B cell (primary cell): ENCODE measurements around the gene AMACR. TPM values are rescaled to one million over a fixed set of nuclear protein-coding genes. Genes with fewer than 3 reads are reported as not detected.

ENCODE experiments used
- ATAC-seq: fragments of 200-7000 bp; cut with Tn5 transposase; one replicate; pipeline ENCODE4 v1.10.0; 2021; ENCODE audit warnings: low read depth, mild to moderate bottlenecking, moderate number of reproducible peaks, moderate library complexity
- CTCF ChIA-PET: fragments of 350-600 bp; sonication (Branson Sonifier 250); formaldehyde crosslinking; loops from one replicate; lab custom pipeline; 2021; ENCODE audit warnings: antibody characterized with exemption, inconsistent platforms; lab: Charles Lee
- POLR2A ChIA-PET: fragments of 350-600 bp; sonication (Branson Sonifier 250); formaldehyde crosslinking; loops from one replicate; lab custom pipeline; 2021; ENCODE audit warnings: antibody characterized with exemption; lab: Charles Lee
- DNase-seq: peaks from one replicate; pipeline ENCODE4 v3.0.0; 2013
- H2AFZ ChIP-seq: 2 replicates; pipeline ENCODE4 v1.6.1; 2012; ENCODE audit warnings: mild to moderate bottlenecking, low read depth, low read length; ENCODE audit not compliant: insufficient read depth, poor library complexity, severe bottlenecking
- H3K27ac ChIP-seq, 2 donors: 1 replicate in 1 of 2; 2 replicates in 1 of 2; pipeline ENCODE4 v1.5.1; 2012 to 2013; ENCODE audit warnings: low read length in 2 of 2, mild to moderate bottlenecking in 2 of 2, moderate library complexity in 1 of 2
- H3K27me3 ChIP-seq, 4 experiments: fragments of 200-600 bp in 1 of 4; sonication (generic) in 1 of 4; replicated peaks in 1 of 4; 1 replicate in 2 of 4; 2 replicates in 2 of 4; pipeline versions ENCODE4 v1.6.1 to v1.7.0; 2013 to 2016; ENCODE audit warnings: low read length in 3 of 4, mild to moderate bottlenecking in 2 of 4, mixed read lengths in 1 of 4, moderate library complexity in 1 of 4; ENCODE audit not compliant: insufficient read depth in 4 of 4, control insufficient read depth in 3 of 4; ENCODE audit errors: control extremely low read depth in 1 of 4
- H3K36me3 ChIP-seq, 2 experiments: replicated peaks in 1 of 2; 1 replicate in 1 of 2; 2 replicates in 1 of 2; pipeline versions ENCODE4 v1.6.1 to v1.7.1; 2013; ENCODE audit warnings: low read length in 1 of 2; ENCODE audit not compliant: insufficient read depth in 2 of 2, control insufficient read depth in 1 of 2; ENCODE audit errors: control extremely low read depth in 1 of 2, extremely low read depth in 1 of 2
- H3K4me1 ChIP-seq, 2 donors: fragments of 200-600 bp in 1 of 2; sonication (generic) in 1 of 2; 1 replicate in 1 of 2; 2 replicates in 1 of 2; pipeline versions ENCODE4 v1.5.1 to v1.6.1; 2013 to 2017; ENCODE audit warnings: low read length in 2 of 2; ENCODE audit not compliant: control insufficient read depth in 2 of 2, insufficient read depth in 2 of 2
- H3K4me2 ChIP-seq: replicated peaks from 2 replicates; pipeline ENCODE3; 2012; ENCODE audit warnings: mild to moderate bottlenecking, low read depth, low read length; ENCODE audit not compliant: poor library complexity, severe bottlenecking
- H3K4me3 ChIP-seq, 5 experiments: fragments of 200-600 bp in 1 of 5; sonication (generic) in 1 of 5; 1 replicate in 3 of 5; 2 replicates in 2 of 5; pipeline versions ENCODE4 v1.5.1 to v1.7.0; 2011 to 2016; ENCODE audit warnings: low read length in 4 of 5, mild to moderate bottlenecking in 4 of 5, low read depth in 2 of 5, control low read depth in 1 of 5, moderate library complexity in 1 of 5; ENCODE audit not compliant: insufficient read depth in 1 of 5; ENCODE audit errors: control extremely low read depth in 1 of 5, extremely low read depth in 1 of 5
- H3K79me2 ChIP-seq: fragments of 200-600 bp; sonication (generic); one replicate; pipeline ENCODE4 v1.6.0; 2016; ENCODE audit warnings: low read length; ENCODE audit not compliant: control insufficient read depth, insufficient read depth
- H3K9ac ChIP-seq: fragments of 200-600 bp; sonication (generic); 2 replicates; pipeline ENCODE4 v1.6.1; 2017; ENCODE audit warnings: mild to moderate bottlenecking, low read length, moderate library complexity
- H3K9me3 ChIP-seq, 3 donors: one replicate each; pipeline versions ENCODE4 v1.6.1 to v1.7.1; 2013; ENCODE audit warnings: low read length in 2 of 3; ENCODE audit not compliant: control insufficient read depth in 2 of 3, insufficient read depth in 1 of 3; ENCODE audit errors: control extremely low read depth in 1 of 3
- H4K20me1 ChIP-seq: 2 replicates; pipeline ENCODE4 v1.6.0; 2012; ENCODE audit warnings: mild to moderate bottlenecking, low read length; ENCODE audit not compliant: insufficient read depth, control insufficient read depth, poor library complexity, severe bottlenecking
- H3K27ac Mint-ChIP-seq: one replicate; pipeline ENCODE4 v1.8.0; 2021; ENCODE audit warnings: mixed read lengths
- H3K27me3 Mint-ChIP-seq: one replicate; pipeline ENCODE4 v1.8.0; 2021; ENCODE audit warnings: mixed read lengths
- H3K4me1 Mint-ChIP-seq: one replicate; pipeline ENCODE4 v1.8.0; 2021; ENCODE audit warnings: mixed read lengths
- H3K4me3 Mint-ChIP-seq: one replicate; pipeline ENCODE4 v1.8.0; 2021; ENCODE audit warnings: mixed read lengths
- H3K9me3 Mint-ChIP-seq: one replicate; pipeline ENCODE4 v1.8.0; 2022; ENCODE audit warnings: mixed read lengths; ENCODE audit not compliant: insufficient read depth
- EZH2 ChIP-seq: IDR thresholded peaks from 2 replicates; pipeline ENCODE4 v1.6.1; 2012; ENCODE audit warnings: borderline replicate concordance, low read depth, mild to moderate bottlenecking, moderate library complexity, low read length; ENCODE audit not compliant: insufficient read depth, poor library complexity, severe bottlenecking
- whole genome bisulfite sequencing: methylation state at CpG from one replicate; pipeline ENCODE4 v1.1.5; 2013; ENCODE audit warnings: missing lambda C conversion rate; ENCODE audit not compliant: insufficient coverage; 5-methylcytosine and 5-hydroxymethylcytosine counted together
- intact Hi-C: fragments of 100-400 bp; cut with micrococcal nuclease; formaldehyde crosslinking; loops from one replicate; pipeline ENCODE4 v1.10.0; 2022
- polyA plus RNA-seq: library from polyadenylated mRNA; depleted of rRNA; stranded (reverse); fragments of >200 nt; gene quantifications from 2 replicates; pipeline ENCODE4 v1.2.3, GENCODE V29; 2012
- total RNA-seq, 2 donors: library from RNA; stranded (reverse); fragments of 120-200 nt in 1 of 2; gene quantifications; 1 replicate in 1 of 2; 2 replicates in 1 of 2; pipeline versions ENCODE4 v1.2.3 to v1.2.4, GENCODE V29; 2013 to 2022
- TF ChIP-seq, protein P1 (sequence below): fragments of 200-600 bp; IDR thresholded peaks from one replicate; pipeline ENCODE4 v1.8.0; 2022; ENCODE audit warnings: antibody characterized with exemption, mild to moderate bottlenecking

The AMACR gene
- total and polyA plus RNA-seq, 2 donors (not counting 1 experiment from before 2014, with no cell fraction given) = 2.6 to 5.8 TPM

DNA sequence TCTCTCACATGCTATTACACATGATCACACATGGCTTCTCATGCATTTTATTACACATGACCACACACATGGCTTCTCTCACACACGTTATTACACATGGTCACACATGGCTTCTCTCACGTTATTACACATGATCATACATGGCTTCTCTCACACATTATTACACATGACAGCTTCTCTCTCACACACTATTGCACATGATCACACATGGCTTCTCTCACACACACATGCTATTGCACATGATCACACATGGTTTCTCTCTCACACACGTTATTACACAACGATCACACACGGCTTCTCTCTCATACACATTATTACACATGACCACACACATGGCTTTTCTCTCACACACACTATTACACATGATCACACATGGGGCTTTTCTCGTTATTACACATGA lies 22.4 kb downstream of the AMACR start:
- no peak overlapping the region for H3K27ac Mint-ChIP-seq
- H3K4me3 Mint-ChIP-seq = no peak overlapping the region

DNA sequence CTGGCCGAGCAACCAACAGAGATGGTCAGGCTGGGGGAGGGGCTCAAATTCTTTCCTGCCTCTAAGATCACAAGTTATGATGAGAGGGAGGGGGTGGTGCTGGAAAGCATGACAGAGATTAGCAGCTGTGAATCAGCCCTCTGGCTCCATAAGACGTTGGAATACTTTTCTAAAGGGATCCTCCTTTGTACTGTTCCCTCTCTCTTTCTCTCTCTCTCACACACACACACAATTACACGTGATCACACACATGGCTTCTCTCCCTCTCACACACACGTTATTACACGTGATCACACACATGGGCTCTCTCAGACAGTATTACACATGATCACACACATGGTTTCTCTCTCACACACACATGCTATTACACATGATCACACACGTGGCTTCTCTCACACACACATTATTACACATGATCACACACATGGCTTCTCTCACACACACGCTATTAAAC lies 23.2 kb downstream of the AMACR start, which contains the start of gene SLC45A2:
SLC45A2 (minus strand) TSS at position 23 of the 454 bp plus-strand sequence. CDS start 110 bp downstream, outside the sequence.
- Histone ChIP-seq H3K79me2 (no peaks in the 10 kb centered on the region), H3K9me3 (no peaks in the 10 kb centered on the region), H2AFZ (no peak within 1 kb of the TSS), H4K20me1 (no peaks in the 10 kb centered on the region), H3K4me3 (no peak within 1 kb of the TSS), H3K27ac (no peak within 1 kb of the TSS), H3K36me3 (peaks cover 2 to 18% of the 10 kb centered on the region in 2 experiments), H3K27me3 (no peaks in the 10 kb centered on the region), H3K4me1 (no peaks in the 10 kb centered on the region), H3K9ac (no peak within 1 kb of the TSS), H3K4me2 (no peak within 1 kb of the TSS)
- Mint-ChIP-seq H3K27ac (no peak within 1 kb of the TSS), H3K4me1 (no peaks in the 10 kb centered on the region), H3K9me3 (peaks cover 2% of the 10 kb centered on the region), H3K4me3 (no peak within 1 kb of the TSS), H3K27me3 (no peaks in the 10 kb centered on the region)
- TF ChIP-seq EZH2 = no peak
- TF ChIP-seq, protein P1, sequence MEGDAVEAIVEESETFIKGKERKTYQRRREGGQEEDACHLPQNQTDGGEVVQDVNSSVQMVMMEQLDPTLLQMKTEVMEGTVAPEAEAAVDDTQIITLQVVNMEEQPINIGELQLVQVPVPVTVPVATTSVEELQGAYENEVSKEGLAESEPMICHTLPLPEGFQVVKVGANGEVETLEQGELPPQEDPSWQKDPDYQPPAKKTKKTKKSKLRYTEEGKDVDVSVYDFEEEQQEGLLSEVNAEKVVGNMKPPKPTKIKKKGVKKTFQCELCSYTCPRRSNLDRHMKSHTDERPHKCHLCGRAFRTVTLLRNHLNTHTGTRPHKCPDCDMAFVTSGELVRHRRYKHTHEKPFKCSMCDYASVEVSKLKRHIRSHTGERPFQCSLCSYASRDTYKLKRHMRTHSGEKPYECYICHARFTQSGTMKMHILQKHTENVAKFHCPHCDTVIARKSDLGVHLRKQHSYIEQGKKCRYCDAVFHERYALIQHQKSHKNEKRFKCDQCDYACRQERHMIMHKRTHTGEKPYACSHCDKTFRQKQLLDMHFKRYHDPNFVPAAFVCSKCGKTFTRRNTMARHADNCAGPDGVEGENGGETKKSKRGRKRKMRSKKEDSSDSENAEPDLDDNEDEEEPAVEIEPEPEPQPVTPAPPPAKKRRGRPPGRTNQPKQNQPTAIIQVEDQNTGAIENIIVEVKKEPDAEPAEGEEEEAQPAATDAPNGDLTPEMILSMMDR = no peak
- POLR2A ChIA-PET = no interaction called here
- DNase-seq = no peak
- 94% methylated on average over 6 of the region's 7 CpGs for WGBS
- intact Hi-C loops = no loop called here
- CTCF ChIA-PET = no interaction called here
- ATAC-seq = no peak

More for the DNA sequence above, 22.4 kb downstream of the AMACR start:
- peaks cover 2 to 18% of the 10 kb centered on the region in 2 experiments for H3K36me3 ChIP-seq
- H3K27me3 ChIP-seq = no peaks in the 10 kb centered on the region
- Mint-ChIP-seq H3K9me3 (peaks cover 2% of the 10 kb centered on the region), H3K4me1 (no peaks in the 10 kb centered on the region), H3K27me3 (no peaks in the 10 kb centered on the region)
- H4K20me1 ChIP-seq = no peaks in the 10 kb centered on the region
- TF ChIP-seq EZH2 = no peak
- TF ChIP-seq, protein P1 = no peak
- no peak overlapping the region for H3K4me2 ChIP-seq
- POLR2A ChIA-PET = no interaction called here
- no peak for DNase-seq
- H2AFZ ChIP-seq = no peak overlapping the region
- intact Hi-C loops = no loop called here
- no peak overlapping the region for H3K9ac ChIP-seq
- no peaks in the 10 kb centered on the region for H3K4me1 ChIP-seq
- CTCF ChIA-PET = no interaction called here
- H3K27ac ChIP-seq = no peak overlapping the region
- ATAC-seq = no peak
- H3K9me3 ChIP-seq = no peaks in the 10 kb centered on the region
- WGBS = over 99% methylated on average over 6 of the region's 6 CpGs
- no peaks in the 10 kb centered on the region for H3K79me2 ChIP-seq
- no peak overlapping the region for H3K4me3 ChIP-seq
